Neural cell (in vitro differentiated cells): ENCODE data around the gene C2orf49. TPM values are rescaled to one million over a fixed set of nuclear protein-coding genes. Genes with fewer than 3 reads are reported as not detected.

Experiments used
- H2AFZ ChIP-seq: fragments of 200-600, 300-800 bp; sonication (generic), shearing (Covaris generic); 2 replicates; pipeline ENCODE4 v1.6.0; 2014; ENCODE audit warnings: low read depth, mild to moderate bottlenecking, antibody characterized with exemption, low read length, moderate library complexity
- H3F3A ChIP-seq: fragments of 200-600 bp; shearing (Covaris generic); 2 replicates; pipeline ENCODE4 v1.6.1; 2016; ENCODE audit warnings: mild to moderate bottlenecking, moderate library complexity, mixed read lengths, antibody characterized with exemption, low read length; ENCODE audit not compliant: insufficient read depth, poor library complexity, severe bottlenecking
- H3K27ac ChIP-seq: fragments of 200-600, 300-800 bp; sonication (generic), shearing (Covaris generic); 2 replicates; pipeline ENCODE4 v1.5.1; 2014; ENCODE audit warnings: mild to moderate bottlenecking, low read length, moderate library complexity
- H3K27me3 ChIP-seq: fragments of 300-800, 200-600 bp; sonication (generic), shearing (Covaris generic); 2 replicates; pipeline ENCODE4 v1.6.0; 2014; ENCODE audit warnings: mild to moderate bottlenecking, low read depth, low read length, moderate library complexity; ENCODE audit not compliant: insufficient read depth
- H3K36me3 ChIP-seq: fragments of 300-800, 200-600 bp; sonication (generic), shearing (Covaris generic); 2 replicates; pipeline ENCODE4 v1.5.1; 2014; ENCODE audit warnings: mild to moderate bottlenecking, antibody characterized with exemption, low read length, moderate library complexity; ENCODE audit not compliant: insufficient read depth
- H3K4me2 ChIP-seq: fragments of 300-800, 200-600 bp; sonication (generic), shearing (Covaris generic); 2 replicates; pipeline ENCODE4 v1.6.0; 2014; ENCODE audit warnings: mild to moderate bottlenecking, low read length
- H3K4me3 ChIP-seq: fragments of 300-800, 200-600 bp; sonication (generic), shearing (Covaris generic); 2 replicates; pipeline ENCODE4 v1.5.1; 2014; ENCODE audit warnings: mild to moderate bottlenecking, low read length, moderate library complexity
- H3K79me2 ChIP-seq: fragments of 200-600 bp; shearing (Covaris generic); replicated peaks from 2 replicates; pipeline ENCODE4 v1.6.0; 2014; ENCODE audit warnings: mild to moderate bottlenecking, low read length, moderate library complexity; ENCODE audit not compliant: insufficient read depth
- H3K9ac ChIP-seq: fragments of 300-800, 200-600 bp; sonication (generic), shearing (Covaris generic); 2 replicates; pipeline ENCODE4 v1.6.1; 2016; ENCODE audit warnings: mild to moderate bottlenecking, low read length, mixed read lengths
- H3K9me2 ChIP-seq: fragments of 200-600 bp; shearing (Covaris generic); 2 replicates; pipeline ENCODE4 v1.6.1; 2016; ENCODE audit warnings: mild to moderate bottlenecking, low read length, mixed read lengths; ENCODE audit not compliant: insufficient read depth
- H3K9me3 ChIP-seq: fragments of 200-600, 300-800 bp; sonication (generic), shearing (Covaris generic); 2 replicates; pipeline ENCODE4 v1.6.1; 2016; ENCODE audit warnings: mild to moderate bottlenecking, mixed run types, low read length, moderate library complexity, mixed read lengths
- H4K20me1 ChIP-seq: fragments of 200-600 bp; shearing (Covaris generic); 2 replicates; pipeline ENCODE4 v1.6.1; 2016; ENCODE audit warnings: mild to moderate bottlenecking, mixed run types; ENCODE audit not compliant: insufficient read depth
- CTCF ChIP-seq: fragments of 450-650 bp; IDR thresholded peaks from 2 replicates; pipeline ENCODE4 v1.5.1; 2014; ENCODE audit warnings: antibody characterized with exemption, mild to moderate bottlenecking, moderate library complexity; ENCODE audit not compliant: poor library complexity, severe bottlenecking
- EP300 ChIP-seq: fragments of 450-650 bp; conservative IDR thresholded peaks from 2 replicates; pipeline ENCODE4 v1.6.1; 2014; ENCODE audit warnings: antibody characterized with exemption, mild to moderate bottlenecking, moderate library complexity; ENCODE audit not compliant: poor library complexity, severe bottlenecking
- EZH2 ChIP-seq: fragments of 200-600, 300-800 bp; shearing (Covaris generic), sonication (generic); IDR thresholded peaks from 2 replicates; pipeline ENCODE4 v1.6.1; 2014; ENCODE audit warnings: antibody characterized with exemption, low read length, borderline replicate concordance, mild to moderate bottlenecking; ENCODE audit not compliant: insufficient read depth, poor library complexity, severe bottlenecking
- MXI1 ChIP-seq: fragments of 450-650 bp; conservative IDR thresholded peaks from 2 replicates; pipeline ENCODE4 v1.6.1; 2014; ENCODE audit warnings: antibody characterized with exemption, mild to moderate bottlenecking; ENCODE audit not compliant: poor library complexity, severe bottlenecking
- POLR2AphosphoS5 ChIP-seq: IDR thresholded peaks from 2 replicates; pipeline ENCODE4 v1.6.1; 2012
- RAD21 ChIP-seq: fragments of 450-650 bp; conservative IDR thresholded peaks from 2 replicates; pipeline ENCODE4 v1.6.1; 2014; ENCODE audit warnings: antibody characterized with exemption, mild to moderate bottlenecking, moderate library complexity
- REST ChIP-seq: IDR thresholded peaks from 2 replicates; pipeline ENCODE4 v1.6.1; 2012; ENCODE audit warnings: borderline replicate concordance
- SMC3 ChIP-seq: fragments of 450-650 bp; conservative IDR thresholded peaks from 2 replicates; pipeline ENCODE4 v1.6.1; 2014; ENCODE audit warnings: antibody characterized with exemption, mild to moderate bottlenecking, moderate library complexity; ENCODE audit not compliant: poor library complexity
- TAF1 ChIP-seq: IDR thresholded peaks from 2 replicates; pipeline ENCODE4 v1.6.1; 2012; ENCODE audit warnings: low read depth
- polyA plus RNA-seq: library from polyadenylated mRNA; depleted of rRNA; stranded (reverse); fragments of >200 nt; gene quantifications from 2 replicates; pipeline ENCODE4 v1.2.3, GENCODE V29; 2014

Gene C2orf49
- polyA plus RNA-seq, 1 donor from 2014 or later = 35.6 TPM

DNA sequence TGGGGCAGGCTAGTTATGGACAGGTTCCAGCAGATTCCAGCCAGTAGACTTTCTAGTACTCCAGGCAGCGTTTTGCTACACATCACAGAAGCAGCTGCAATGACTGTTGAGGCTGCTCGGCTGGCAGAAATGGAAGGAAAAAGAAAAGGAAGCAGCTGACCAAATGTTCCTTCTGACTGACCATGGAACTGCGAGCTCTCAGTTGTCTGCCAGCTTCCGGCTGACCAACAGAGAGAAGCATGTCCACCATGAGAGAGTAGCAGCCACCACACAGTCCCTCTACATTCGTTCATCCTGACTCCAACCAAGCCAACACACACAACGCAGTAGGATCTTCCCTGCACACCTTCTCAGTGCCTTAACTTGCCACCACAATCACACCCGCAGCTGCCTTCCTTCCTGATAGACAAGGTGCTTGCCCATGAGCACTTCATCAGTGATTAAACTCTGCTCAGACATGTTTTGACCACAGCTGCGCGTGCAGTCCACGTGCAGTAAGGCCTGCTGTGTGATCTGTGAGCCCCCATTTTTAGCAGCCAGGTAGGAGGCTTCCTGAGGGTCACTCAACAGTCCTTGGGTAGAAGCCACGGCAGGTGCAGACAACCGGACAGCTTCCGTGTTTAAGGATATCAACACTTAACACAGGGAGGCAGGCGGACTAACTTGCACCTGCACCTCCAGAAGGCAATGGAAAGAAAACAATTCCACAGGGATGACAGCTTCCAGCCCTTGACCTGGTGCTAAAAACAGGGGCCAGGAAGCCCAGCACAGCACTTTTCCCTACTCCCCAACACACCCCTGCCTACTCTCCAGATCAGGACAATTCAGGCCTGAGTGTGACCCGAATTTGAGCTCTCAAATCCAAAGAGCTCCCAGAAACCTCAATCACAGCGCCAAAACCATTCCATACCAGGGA is 8.8 kb upstream of the C2orf49 start:
- H3K4me2 ChIP-seq = peak overlapping the region; percentile 77
- H2AFZ ChIP-seq = peak overlapping the region; percentile 80
- peak overlapping the region; percentile 69 for H3K9ac ChIP-seq
- TF ChIP-seq CTCF (no peak), REST (no peak), MXI1 (peak; percentile 4), POLR2AphosphoS5 (no peak)
- H3K79me2 ChIP-seq = peaks cover 18% of the 10 kb centered on the region
- no peaks in the 10 kb centered on the region for H4K20me1 ChIP-seq
- H3K36me3 ChIP-seq = no peaks in the 10 kb centered on the region
- H3K9me2 ChIP-seq = no peaks in the 10 kb centered on the region
- H3F3A ChIP-seq = no peaks in the 10 kb centered on the region
- no peaks in the 10 kb centered on the region for H3K27me3 ChIP-seq
- peak overlapping the region; percentile 45 for H3K27ac ChIP-seq
- H3K9me3 ChIP-seq = no peaks in the 10 kb centered on the region
- peak overlapping the region; percentile 77 for H3K4me3 ChIP-seq

DNA sequence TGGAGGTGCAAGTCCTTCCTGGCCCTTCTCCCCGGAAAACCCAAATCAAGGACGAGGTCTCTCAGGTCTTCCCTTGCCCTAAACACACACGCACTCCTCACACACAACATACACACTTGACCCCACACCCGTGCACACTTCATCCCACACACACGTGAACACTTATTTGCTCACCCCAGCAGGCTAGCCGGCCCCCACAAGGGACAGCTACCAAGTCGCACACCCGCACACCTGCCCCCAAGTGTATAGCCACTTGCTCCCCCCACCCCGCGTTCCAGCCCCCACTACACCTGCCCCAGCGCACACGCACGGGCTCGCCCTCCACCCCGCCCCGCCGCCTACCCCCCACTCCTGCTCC is 8.2 kb upstream of the C2orf49 start:
- Histone ChIP-seq H3K27me3 (no peaks in the 10 kb centered on the region), H4K20me1 (no peaks in the 10 kb centered on the region), H3K36me3 (no peaks in the 10 kb centered on the region), H3K9me3 (no peaks in the 10 kb centered on the region), H3K9ac (peak overlapping the region; percentile 69), H2AFZ (peak overlapping the region; percentile 80), H3K4me2 (peak overlapping the region; percentile 77), H3K9me2 (no peaks in the 10 kb centered on the region), H3K4me3 (peak overlapping the region; percentile 77), H3K27ac (peak overlapping the region; percentile 45), H3F3A (no peaks in the 10 kb centered on the region), H3K79me2 (peaks cover 18% of the 10 kb centered on the region)
- TF ChIP-seq SMC3 = no peak
- TF ChIP-seq REST = no peak
- no peak for TF ChIP-seq EP300
- TF ChIP-seq MXI1 = no peak
- TF ChIP-seq RAD21 = no peak
- no peak for TF ChIP-seq EZH2
- TF ChIP-seq CTCF = no peak
- no peak for TF ChIP-seq TAF1
- no peak for TF ChIP-seq POLR2AphosphoS5
